HG03521 (cell line): ENCODE data around the gene PLXNA2.

ENCODE experiments used
- ATAC-seq: cut with Tn5 transposase; IDR thresholded peaks from one replicate; pipeline ENCODE4 v1.9.1; 2021; ENCODE audit warnings: mild to moderate bottlenecking, moderate library complexity; ENCODE audit not compliant: unreplicated experiment

The PLXNA2 gene

DNA sequence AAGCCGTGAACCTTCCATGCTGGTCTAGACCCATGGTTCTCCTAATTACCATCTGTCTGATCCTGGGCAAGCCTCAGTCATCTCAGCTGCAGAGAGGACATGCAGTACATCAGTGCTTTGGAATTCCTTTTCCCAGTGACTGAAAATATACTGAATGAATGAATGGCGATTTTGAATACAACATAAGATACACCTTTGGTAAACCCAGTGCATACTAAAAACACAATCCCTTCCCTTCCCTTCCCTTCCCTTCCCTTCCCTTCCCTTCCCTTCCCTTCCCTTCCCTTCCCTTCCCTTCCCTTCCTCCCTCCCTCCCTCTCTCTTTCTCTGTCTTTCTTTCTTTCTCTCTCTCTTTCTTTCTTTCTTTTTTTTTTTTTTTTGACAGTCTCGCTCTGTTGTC lies 21.3 kb upstream of the PLXNA2 start:
- no peak for ATAC-seq

DNA sequence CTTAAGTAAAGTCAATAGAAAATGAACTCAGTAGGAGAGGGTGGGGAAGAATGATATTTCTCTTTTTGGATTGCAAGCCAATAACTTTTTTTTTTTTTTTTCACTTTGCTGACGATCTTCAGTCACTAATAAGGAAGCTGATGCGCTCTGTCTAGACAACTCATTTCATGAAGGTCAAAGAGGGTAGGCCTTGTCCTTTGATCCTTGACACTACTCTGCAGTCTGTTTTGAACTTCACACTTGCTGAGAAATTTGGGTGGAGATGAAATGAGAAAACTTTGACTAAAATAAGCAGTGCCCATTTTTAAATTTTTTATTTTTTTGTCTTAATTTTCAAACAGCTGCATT lies 20.9 kb upstream of the PLXNA2 start:
- no peak for ATAC-seq

- ATAC-seq: no peak
These were observed 20.4 kb upstream of the PLXNA2 start for GRCh38 chr1:208264469-208265121.

- ATAC-seq: no peak
These were observed 17.7 kb upstream of the PLXNA2 start for GRCh38 chr1:208261874-208262273.

DNA sequence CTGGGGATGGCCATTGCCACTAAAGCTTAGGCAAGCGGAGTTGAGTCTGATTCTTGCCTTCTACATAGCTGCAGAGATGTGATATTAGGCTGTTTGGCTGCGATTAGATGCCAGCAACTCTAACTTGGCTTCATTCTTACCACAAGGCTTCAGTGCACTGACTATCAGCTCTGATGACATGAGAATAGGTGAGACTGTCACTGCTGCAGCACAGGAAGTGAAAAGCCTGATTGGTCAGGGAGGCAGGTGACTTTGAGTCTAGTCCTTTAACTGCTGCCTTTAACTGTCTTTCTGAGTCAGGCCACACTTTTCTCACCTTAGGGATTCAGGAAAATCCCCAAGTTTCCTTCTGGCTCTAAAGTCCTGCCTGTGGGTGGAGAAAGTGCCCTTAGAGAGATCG lies 14.1 kb upstream of the PLXNA2 start:
- no peak for ATAC-seq

- ATAC-seq: no peak
These were observed 13.2 kb upstream of the PLXNA2 start for GRCh38 chr1:208257351-208257750.

GRCh38 chr1:208256556-208256955 lies 12.4 kb upstream of the PLXNA2 start:
- no peak for ATAC-seq

DNA sequence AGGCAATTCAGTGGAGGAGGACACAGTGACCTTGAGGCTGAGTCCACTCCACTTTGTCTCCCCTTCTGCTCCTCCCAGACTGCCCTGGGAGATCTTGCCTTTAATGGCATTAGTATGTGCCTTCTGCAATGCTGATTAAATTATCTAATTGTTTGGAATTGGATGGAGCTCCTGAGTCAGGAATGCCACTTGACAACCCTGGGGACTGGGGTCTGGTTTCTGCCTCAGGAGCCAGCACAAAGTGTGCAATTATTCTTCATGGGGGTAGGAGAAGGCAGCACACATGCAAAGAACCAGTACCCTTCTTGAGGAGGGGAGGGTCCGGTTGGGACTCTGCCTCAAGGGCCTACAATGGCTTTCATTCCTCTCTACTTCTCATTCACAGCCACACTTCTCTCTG lies 11.9 kb upstream of the PLXNA2 start:
- ATAC-seq: no peak

GRCh38 chr1:208254862-208255261 lies 10.7 kb upstream of the PLXNA2 start:
- ATAC-seq: no peak

- no peak for ATAC-seq
These were observed 10.2 kb upstream of the PLXNA2 start for GRCh38 chr1:208254376-208254775.

DNA sequence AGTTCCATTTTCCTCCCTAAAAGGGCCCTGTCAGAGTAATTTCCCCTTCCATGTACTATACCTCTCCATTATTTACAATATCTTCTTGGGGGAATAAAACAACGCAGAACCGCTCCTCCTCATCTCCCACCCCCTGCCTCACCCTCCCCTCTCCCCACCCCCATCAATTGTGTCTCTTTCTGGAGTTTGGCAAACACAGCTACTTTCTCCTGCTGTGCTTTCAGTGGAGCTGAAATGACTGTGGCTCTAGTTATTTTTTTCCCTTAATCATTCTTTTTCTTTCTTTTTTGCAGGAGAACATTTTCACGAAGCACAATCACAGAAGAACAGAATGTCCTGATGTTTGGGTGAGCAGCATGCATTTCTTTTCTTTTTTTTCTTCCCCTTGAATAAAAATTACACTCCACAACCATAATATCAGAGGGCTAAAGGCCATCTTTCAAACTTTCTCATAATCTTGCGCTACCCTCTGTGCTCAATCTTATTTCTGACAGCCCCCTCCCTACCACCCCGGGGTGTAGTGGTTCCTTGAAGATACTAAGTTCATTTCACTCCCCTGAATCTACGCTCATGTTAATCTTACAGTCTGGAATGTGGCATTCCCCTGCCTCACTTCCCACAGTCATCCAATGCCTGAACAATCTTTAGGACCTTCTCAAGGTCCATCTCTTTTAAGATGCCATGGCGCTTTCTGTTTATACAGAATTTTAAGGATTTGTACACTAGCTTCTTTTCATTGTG lies 8.8 kb upstream of the PLXNA2 start:
- ATAC-seq: no peak

DNA sequence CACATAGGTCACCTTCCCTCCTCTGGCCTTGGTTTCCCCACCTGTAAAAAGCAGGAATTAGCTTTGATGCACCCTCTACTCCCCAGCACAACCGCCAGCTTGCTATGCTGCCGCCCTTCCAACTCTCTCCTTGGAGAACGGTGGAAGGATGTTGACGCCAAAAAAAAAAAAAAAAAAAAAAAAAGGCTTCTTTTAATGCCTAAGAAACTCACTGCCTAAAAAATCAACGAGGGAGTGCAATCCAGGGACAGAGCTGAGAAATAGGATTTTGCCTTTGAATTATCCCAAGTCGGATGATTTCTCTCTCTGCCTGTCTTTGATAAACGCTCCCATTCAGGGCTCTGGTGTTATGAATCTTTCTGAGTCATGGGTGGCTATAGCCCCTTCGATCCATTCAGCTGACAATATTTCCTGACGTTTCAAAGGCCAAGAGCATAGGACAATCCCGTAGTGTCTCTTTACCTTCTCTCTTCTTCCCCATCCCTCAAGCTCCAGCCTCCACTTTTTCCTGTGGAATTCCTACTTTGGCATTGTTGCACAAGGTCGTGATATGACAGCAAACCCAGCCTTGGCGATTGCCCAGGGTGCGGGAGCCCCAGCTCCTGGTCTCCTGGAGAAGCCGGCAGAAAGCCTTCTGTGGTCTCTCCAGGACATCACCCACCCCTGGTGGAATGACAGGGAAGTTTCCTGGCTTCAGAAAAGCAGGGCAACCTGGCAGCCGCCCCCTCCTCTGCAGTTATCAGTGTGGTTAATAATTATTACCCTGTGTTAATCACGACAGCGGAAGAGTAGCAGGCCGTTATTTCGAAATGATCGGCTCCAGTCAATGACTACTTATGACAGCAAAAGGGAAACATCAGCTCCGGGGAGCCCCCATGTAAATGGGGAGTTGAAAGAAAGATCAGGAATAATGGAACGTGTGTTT lies 8.0 kb upstream of the PLXNA2 start:
- no peak for ATAC-seq

GRCh38 chr1:208251015-208251414 lies 6.8 kb upstream of the PLXNA2 start:
- no peak for ATAC-seq

DNA sequence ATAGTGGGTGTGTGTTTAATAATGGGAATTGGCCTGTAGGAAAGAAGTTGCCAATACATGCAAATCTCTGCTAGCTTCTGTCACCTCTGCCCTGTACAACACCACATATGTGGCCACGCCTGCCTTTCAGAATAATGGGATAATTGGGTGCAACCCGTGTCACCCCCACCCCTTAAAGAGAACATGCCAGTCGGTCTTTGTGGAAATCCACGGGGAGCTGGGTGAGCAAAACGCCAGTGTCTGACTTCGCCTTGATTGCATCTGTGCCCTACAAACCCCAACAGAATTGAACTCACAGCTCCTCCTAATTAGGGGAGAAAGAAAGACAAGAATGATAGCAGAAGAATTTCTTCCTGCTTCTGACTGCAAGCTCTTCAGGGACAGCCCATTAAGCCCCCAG lies 6.4 kb upstream of the PLXNA2 start:
- no peak for ATAC-seq

- ATAC-seq: no peak
These were observed 5.0 kb upstream of the PLXNA2 start for GRCh38 chr1:208248991-208249696.

- ATAC-seq: no peak
These were observed 4.2 kb upstream of the PLXNA2 start for GRCh38 chr1:208248307-208248801.

DNA sequence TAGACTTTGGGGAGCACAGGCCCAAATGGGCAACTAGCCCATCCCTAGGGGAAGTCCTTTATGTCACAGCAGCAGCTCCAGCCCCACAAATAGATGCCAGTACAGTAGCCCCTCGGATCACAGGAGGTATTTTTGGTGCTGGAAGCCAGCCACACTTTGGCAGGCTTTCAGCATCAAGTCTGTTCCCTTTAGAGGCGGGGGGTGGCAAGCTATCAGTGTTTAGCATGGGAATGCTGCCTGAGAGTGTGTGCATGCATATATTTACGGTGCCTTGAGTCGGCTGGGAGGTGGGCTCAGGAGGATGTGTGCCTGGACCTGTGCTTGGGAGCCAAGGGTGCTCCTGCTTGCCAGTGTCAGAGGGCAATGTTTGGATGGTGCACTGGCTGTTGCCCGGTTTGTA lies 3.5 kb upstream of the PLXNA2 start:
- ATAC-seq: no peak

DNA sequence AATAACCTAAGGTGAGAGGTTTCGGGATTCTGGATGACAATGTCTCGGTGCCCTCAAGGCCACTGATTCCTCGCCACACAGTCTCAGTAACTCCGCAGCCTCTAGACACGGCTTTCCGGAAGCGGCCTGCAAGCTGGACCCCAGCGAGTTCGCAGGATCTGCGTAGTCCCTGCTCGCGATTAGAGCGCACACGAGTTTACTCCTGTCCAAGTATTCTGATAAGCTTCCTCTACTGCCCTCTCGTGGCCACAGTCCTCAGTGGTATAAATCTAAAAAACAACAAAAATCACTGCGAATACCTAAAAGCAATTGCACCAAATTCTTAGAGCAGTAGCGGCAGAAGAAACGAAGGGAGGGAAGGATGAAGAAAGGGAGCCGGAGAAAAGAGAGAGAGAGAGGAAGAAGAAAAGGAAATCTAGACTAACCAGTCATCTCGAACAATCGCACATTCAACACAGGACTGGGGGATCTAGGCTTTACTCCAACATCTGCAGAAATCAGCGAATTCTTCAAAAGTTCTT lies 1.1 kb upstream of the PLXNA2 start:
- ATAC-seq: peak; percentile 59

DNA sequence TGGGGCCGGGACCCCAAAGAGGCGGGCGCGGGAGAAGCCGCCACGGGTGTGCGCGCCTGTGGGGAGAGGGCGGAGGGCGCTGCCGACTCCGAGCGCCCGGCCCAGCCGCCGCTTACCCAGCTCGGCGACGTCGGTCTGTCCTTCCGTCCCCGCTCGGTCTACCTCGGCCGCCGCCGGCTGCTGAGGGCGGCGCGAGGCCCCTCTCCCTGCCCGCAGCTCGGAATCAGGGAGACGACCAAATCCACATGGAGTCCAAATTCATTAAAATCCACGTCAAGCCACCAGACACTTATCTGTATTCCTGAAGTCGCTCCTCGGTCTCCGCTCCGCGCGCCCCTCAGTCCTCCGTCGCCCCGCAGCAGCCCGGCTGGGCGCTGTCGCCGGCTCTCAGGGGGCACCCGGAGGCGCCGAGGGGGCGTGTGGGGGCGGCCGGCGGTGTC lies 637 bp downstream of the PLXNA2 start:
- ATAC-seq: no peak

- no peak for ATAC-seq
These were observed 1.1 kb downstream of the PLXNA2 start for GRCh38 chr1:208242941-208243526.
